CD4-positive, alpha-beta T cell treated with Interleukin-6 for 4 hours (primary cell): ENCODE data around the gene ZC3H12D.
"Not testable (repeated sequence)": the region's sequence is repeated elsewhere in the genome, so short reads cannot be mapped to it uniquely, and the experiment has no call there.

Source experiments
- DNase-seq: peaks from one replicate; pipeline ENCODE4 v3.0.0-alpha.2; 2020; ENCODE audit warnings: mixed read lengths

ZC3H12D gene

GRCh38 chr6:149483334-149483725 is 1.5 kb downstream of the ZC3H12D start:
- DNase-seq, result no peak

GRCh38 chr6:149482545-149483333 is 2.1 kb downstream of the ZC3H12D start:
- peak; percentile 45 for DNase-seq

DNA sequence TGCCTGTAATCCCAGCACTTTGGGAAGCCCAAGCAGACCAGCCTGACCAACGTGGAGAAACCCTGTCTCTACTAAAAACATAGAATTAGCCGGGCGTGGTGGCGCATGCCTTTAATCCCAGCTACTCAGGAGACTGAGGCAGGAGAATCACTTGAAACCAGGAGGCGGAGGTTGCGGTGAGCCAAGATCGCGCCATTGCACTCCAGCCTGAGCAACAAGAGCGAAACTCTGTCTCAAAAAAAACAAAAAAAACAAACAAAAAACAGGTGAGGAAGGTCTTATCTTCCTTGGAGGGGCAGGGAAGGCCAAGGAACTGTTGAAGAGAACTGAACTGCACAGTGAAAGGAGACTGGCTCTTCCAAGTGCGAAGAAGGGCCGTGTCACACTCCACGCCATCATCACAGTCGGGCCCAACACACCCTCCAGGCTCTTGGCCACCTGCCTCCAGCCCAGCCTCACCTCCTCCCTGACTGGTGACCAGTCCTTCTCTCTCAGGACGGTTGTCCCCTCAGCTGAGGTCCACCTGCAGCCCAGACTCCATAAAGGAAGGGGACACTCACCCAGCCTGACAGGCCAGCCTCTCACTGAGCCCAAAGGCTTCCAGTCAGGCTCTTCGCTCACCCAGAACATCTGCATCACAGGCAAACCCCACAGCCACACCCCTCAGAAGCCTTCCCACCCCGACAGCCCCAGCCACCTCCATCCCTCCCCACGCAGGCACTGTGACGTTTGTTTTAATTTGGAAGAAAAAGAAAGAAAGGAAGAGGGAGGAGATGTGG is 4.1 kb downstream of the ZC3H12D start:
- peak; percentile 59 for DNase-seq

GRCh38 chr6:149478631-149479314 is 6.0 kb downstream of the ZC3H12D start:
- DNase-seq, result no peak

- no peak for DNase-seq
Observed at GRCh38 chr6:149477544-149477943, 7.3 kb downstream of the ZC3H12D start.

DNA sequence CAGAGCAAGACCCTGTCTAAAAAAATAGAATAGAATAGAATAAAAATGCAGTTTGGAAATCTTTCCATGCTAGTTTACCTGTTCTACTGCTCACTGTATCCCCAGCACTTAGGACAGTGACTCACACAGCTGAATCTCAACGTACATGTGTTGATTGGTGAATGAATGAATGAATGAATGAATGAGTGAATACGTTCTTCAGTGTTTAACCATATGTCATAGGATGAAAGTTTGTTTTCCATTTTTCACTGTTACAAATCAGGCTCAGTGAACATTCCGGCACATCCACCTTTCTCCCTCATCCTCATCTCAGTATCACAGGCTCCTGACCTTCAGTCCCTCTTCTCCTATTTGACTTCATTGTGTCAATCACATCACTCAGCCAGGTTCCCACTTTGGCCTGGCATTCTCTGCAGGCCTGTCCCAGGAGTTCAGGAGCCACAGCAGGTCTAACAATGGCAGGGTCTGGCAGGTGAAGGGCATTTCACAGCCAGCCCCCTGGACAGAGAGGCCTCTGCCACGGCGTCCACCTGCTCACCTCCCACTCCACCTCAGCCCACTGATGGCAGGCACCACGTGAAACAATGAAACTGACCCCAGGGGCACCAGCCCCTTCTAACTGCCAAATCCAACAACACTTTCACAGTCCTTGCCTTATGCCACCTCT is 7.9 kb downstream of the ZC3H12D start:
- no peak for DNase-seq

- peak; percentile 27 for DNase-seq
Observed at GRCh38 chr6:149474108-149474935, 10.5 kb downstream of the ZC3H12D start.

GRCh38 chr6:149473080-149474052 is 11.4 kb downstream of the ZC3H12D start:
- DNase-seq, result no peak

- DNase-seq, result no peak
Observed at GRCh38 chr6:149472241-149472640, 12.6 kb downstream of the ZC3H12D start.

GRCh38 chr6:149471801-149472200 is 13.0 kb downstream of the ZC3H12D start:
- no peak for DNase-seq

DNA sequence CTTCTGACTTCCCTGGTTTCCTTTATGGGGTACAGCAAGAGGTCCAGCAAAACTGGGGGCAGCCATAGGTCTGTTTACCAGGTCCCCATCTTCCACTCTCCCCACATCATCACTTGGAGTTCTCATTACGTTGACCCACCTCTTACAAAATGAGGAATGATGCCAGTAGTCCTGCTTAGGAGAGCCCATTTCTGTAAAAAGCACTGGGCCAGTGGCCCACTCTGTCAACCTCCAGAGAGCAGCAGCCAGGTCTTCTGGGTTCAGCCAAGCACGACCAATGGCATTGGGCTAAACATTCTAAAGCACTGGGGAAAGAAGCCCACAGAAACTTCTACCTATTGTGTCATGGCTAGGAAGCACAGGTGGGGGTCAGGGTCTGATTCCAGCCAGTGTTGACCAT is 13.9 kb downstream of the ZC3H12D start:
- DNase-seq, result no peak

- DNase-seq, result no peak
Observed at GRCh38 chr6:149468179-149468578, 16.6 kb downstream of the ZC3H12D start.

- no peak for DNase-seq
Observed at GRCh38 chr6:149467265-149467664, 17.5 kb downstream of the ZC3H12D start.

DNA sequence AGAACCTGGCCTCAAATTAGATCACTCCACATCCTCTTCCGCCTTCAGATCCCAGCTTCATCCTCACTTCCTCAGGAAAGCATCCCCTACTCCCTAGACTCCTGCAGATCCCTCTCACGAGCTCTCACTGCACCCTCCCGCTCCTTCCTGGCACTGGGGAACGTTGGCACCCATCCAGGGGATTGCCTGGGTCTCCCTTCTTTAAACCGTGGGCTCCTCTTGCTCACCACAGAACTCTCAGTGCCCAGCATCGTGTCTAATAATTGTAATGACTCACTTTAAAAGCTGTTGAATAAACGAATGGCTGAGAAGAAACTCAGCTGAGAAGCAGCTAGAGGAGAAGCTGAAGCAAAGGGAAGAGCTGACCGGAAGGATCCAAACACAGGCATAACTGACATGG is 20.4 kb downstream of the ZC3H12D start:
- no peak for DNase-seq

GRCh38 chr6:149463781-149464180 is 21.0 kb downstream of the ZC3H12D start:
- DNase-seq, result no peak

DNA sequence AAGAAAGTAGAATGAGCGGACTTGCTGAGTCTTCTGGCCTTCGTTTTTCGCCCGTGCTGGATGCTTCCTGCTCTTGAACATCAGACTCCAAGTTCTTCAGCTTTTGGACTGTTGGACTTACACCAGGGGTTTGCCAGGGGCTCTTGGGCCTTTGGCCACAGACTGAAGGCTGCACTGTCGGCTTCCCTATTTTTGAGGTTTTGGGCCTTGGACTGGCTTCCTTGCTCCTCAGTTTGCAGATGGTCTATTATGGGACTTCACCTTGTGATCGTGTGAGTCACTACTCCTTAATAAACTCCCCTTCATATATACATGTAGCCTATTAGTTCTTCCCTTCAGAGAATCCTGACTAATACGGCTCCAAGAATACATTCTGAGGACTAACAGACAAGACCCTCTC is 22.1 kb downstream of the ZC3H12D start:
- DNase-seq, result not testable (repeated sequence)

GRCh38 chr6:149461670-149462069 is 23.1 kb downstream of the ZC3H12D start:
- DNase-seq, result no peak

- not testable (repeated sequence) for DNase-seq
Observed at GRCh38 chr6:149460249-149460648, 24.6 kb downstream of the ZC3H12D start.

- DNase-seq, result no peak
Observed at GRCh38 chr6:149459761-149460160, 25.1 kb downstream of the ZC3H12D start.

- no peak for DNase-seq
Observed at GRCh38 chr6:149458806-149459205, 26.0 kb downstream of the ZC3H12D start.

DNA sequence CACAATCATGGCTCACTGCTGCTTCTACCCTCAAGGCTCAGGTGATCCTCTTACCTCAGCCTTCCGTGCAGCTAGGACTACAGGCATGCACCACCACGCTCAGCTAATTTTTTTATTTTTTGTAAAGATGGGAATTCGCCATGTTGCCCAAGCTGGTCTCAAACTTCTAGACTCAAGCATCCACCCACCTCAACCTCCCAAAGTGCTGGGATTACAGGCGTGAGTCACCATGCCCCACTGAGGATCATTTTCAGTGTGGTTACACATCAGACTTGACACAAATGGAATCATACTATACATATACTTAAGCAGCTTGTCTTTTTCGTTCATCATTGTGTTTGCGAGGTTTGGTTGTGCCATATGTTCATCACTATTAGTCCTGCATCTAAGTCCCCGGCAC is 26.6 kb downstream of the ZC3H12D start:
- no peak for DNase-seq
